Stomach (tissue), 4 donors: ENCODE measurements around the gene CUL1.

Source experiments
- CTCF ChIP-seq, 7 experiments: fragments of 450-650 bp in 4 of 7; fragments of 200-600 bp in 3 of 7; sonication (generic) in 3 of 7; IDR thresholded peaks; one replicate each; pipeline ENCODE4 v1.5.1; 2016 to 2019; ENCODE audit warnings: antibody characterized with exemption in 7 of 7, control low read depth in 2 of 7, mild to moderate bottlenecking in 1 of 7
- POLR2A ChIP-seq, 4 donors: fragments of 450-650 bp; IDR thresholded peaks; one replicate each; pipeline ENCODE4 v1.6.1; 2016; ENCODE audit warnings: antibody characterized with exemption in 4 of 4, control low read depth in 2 of 4, mild to moderate bottlenecking in 1 of 4, moderate library complexity in 1 of 4

GRCh38 chr7:148735967-148736366, 37.3 kb downstream of the CUL1 start:
- no peak for TF ChIP-seq POLR2A (IDR thresholded peaks at IDR 0.05)
- TF ChIP-seq CTCF (IDR thresholded peaks at IDR 0.05), result no peak
